ENCODE data around the gene EDA.

The EDA gene

GRCh38 chrX:69988955-69989394 lies 373.1 kb downstream of the EDA start:
- Histone ChIP-seq H4K20me1 (ENCODE audit: insufficient read depth, low read length, poor library complexity, severe bottlenecking) (no peaks in the 10 kb centered on the region), H3K4me2 (ENCODE audit: low read depth, low read length, poor library complexity, severe bottlenecking) (no peak overlapping the region), H3K36me3 (ENCODE audit: insufficient read depth, low read length) (no peaks in the 10 kb centered on the region), H3K79me2 (ENCODE audit: insufficient read depth, low read length) (no peaks in the 10 kb centered on the region), H3F3A (ENCODE audit: low read depth) (no peaks in the 10 kb centered on the region), H3K9me3 (ENCODE audit: insufficient read depth, low read depth, low read length) (no peaks in the 10 kb centered on the region), H3K9me2 (replicated peaks; ENCODE audit: low read depth, low read length) (no peaks in the 10 kb centered on the region), H3K9ac (ENCODE audit: low read depth, low read length, poor library complexity, severe bottlenecking) (no peak overlapping the region), H3K27me3 (ENCODE audit: insufficient read depth, low read length, poor library complexity, severe bottlenecking) (no peaks in the 10 kb centered on the region), H2AFZ (ENCODE audit: low read length) (no peak overlapping the region), H3K4me1 (ENCODE audit: insufficient read depth, low read length, poor library complexity, severe bottlenecking) (no peaks in the 10 kb centered on the region), H3K4me3 (ENCODE audit: low read length, poor library complexity, severe bottlenecking) (no peak overlapping the region)
- TF ChIP-seq CTCF (conservative IDR thresholded peaks at IDR 0.05; ENCODE audit: low read length) (no peak), EZH2phosphoT487 (IDR thresholded peaks at IDR 0.05; ENCODE audit: borderline replicate concordance) (no peak)

GRCh38 chrX:69991685-69992084 lies 375.8 kb downstream of the EDA start:
- no peak overlapping the region for H3K9ac ChIP-seq (ENCODE audit: low read depth, low read length, poor library complexity, severe bottlenecking)
- no peak overlapping the region for H3K4me2 ChIP-seq (ENCODE audit: low read depth, low read length, poor library complexity, severe bottlenecking)
- no peak overlapping the region for H2AFZ ChIP-seq (ENCODE audit: low read length)
- TF ChIP-seq EZH2phosphoT487 (IDR thresholded peaks at IDR 0.05; ENCODE audit: borderline replicate concordance): no peak
- H3F3A ChIP-seq (ENCODE audit: low read depth): no peaks in the 10 kb centered on the region
- no peaks in the 10 kb centered on the region for H3K9me2 ChIP-seq (replicated peaks; ENCODE audit: low read depth, low read length)
- no peaks in the 10 kb centered on the region for H3K4me1 ChIP-seq (ENCODE audit: insufficient read depth, low read length, poor library complexity, severe bottlenecking)
- no peaks in the 10 kb centered on the region for H4K20me1 ChIP-seq (ENCODE audit: insufficient read depth, low read length, poor library complexity, severe bottlenecking)
- no peaks in the 10 kb centered on the region for H3K9me3 ChIP-seq (ENCODE audit: insufficient read depth, low read depth, low read length)
- no peaks in the 10 kb centered on the region for H3K36me3 ChIP-seq (ENCODE audit: insufficient read depth, low read length)
- no peaks in the 10 kb centered on the region for H3K27me3 ChIP-seq (ENCODE audit: insufficient read depth, low read length, poor library complexity, severe bottlenecking)
- no peak overlapping the region for H3K4me3 ChIP-seq (ENCODE audit: low read length, poor library complexity, severe bottlenecking)
- H3K79me2 ChIP-seq (ENCODE audit: insufficient read depth, low read length): no peaks in the 10 kb centered on the region

- no peaks in the 10 kb centered on the region for H3K9me3 ChIP-seq (ENCODE audit: insufficient read depth, low read depth, low read length)
- no peaks in the 10 kb centered on the region for H3K36me3 ChIP-seq (ENCODE audit: insufficient read depth, low read length)
- H3K4me1 ChIP-seq (ENCODE audit: insufficient read depth, low read length, poor library complexity, severe bottlenecking): no peaks in the 10 kb centered on the region
- no peaks in the 10 kb centered on the region for H3K79me2 ChIP-seq (ENCODE audit: insufficient read depth, low read length)
- no peaks in the 10 kb centered on the region for H3F3A ChIP-seq (ENCODE audit: low read depth)
- no peak overlapping the region for H2AFZ ChIP-seq (ENCODE audit: low read length)
- no peaks in the 10 kb centered on the region for H4K20me1 ChIP-seq (ENCODE audit: insufficient read depth, low read length, poor library complexity, severe bottlenecking)
- H3K9me2 ChIP-seq (replicated peaks; ENCODE audit: low read depth, low read length): no peaks in the 10 kb centered on the region
- H3K9ac ChIP-seq (ENCODE audit: low read depth, low read length, poor library complexity, severe bottlenecking): no peak overlapping the region
- H3K4me2 ChIP-seq (ENCODE audit: low read depth, low read length, poor library complexity, severe bottlenecking): no peak overlapping the region
- no peak for TF ChIP-seq CTCF (conservative IDR thresholded peaks at IDR 0.05; ENCODE audit: low read length)
- no peaks in the 10 kb centered on the region for H3K27me3 ChIP-seq (ENCODE audit: insufficient read depth, low read length, poor library complexity, severe bottlenecking)
- H3K4me3 ChIP-seq (ENCODE audit: low read length, poor library complexity, severe bottlenecking): no peak overlapping the region
Measured at GRCh38 chrX:69993494-69993893, 377.6 kb downstream of the EDA start.

GRCh38 chrX:69995362-69996112 lies 379.6 kb downstream of the EDA start:
- H4K20me1 ChIP-seq (ENCODE audit: insufficient read depth, low read length, poor library complexity, severe bottlenecking): no peaks in the 10 kb centered on the region
- no peaks in the 10 kb centered on the region for H3K36me3 ChIP-seq (ENCODE audit: insufficient read depth, low read length)
- no peak for TF ChIP-seq CTCF (conservative IDR thresholded peaks at IDR 0.05; ENCODE audit: low read length)
- no peak for TF ChIP-seq EZH2phosphoT487 (IDR thresholded peaks at IDR 0.05; ENCODE audit: borderline replicate concordance)

More at GRCh38 chrX:69995362-69996112, 379.6 kb downstream of the EDA start:
- Histone ChIP-seq H3K9me3 (ENCODE audit: insufficient read depth, low read depth, low read length) (no peaks in the 10 kb centered on the region), H3K27me3 (ENCODE audit: insufficient read depth, low read length, poor library complexity, severe bottlenecking) (no peaks in the 10 kb centered on the region), H3K4me3 (ENCODE audit: low read length, poor library complexity, severe bottlenecking) (no peak overlapping the region), H3K79me2 (ENCODE audit: insufficient read depth, low read length) (no peaks in the 10 kb centered on the region), H3K9ac (ENCODE audit: low read depth, low read length, poor library complexity, severe bottlenecking) (no peak overlapping the region), H3K4me2 (ENCODE audit: low read depth, low read length, poor library complexity, severe bottlenecking) (no peak overlapping the region), H3F3A (ENCODE audit: low read depth) (no peaks in the 10 kb centered on the region), H2AFZ (ENCODE audit: low read length) (no peak overlapping the region), H3K9me2 (replicated peaks; ENCODE audit: low read depth, low read length) (no peaks in the 10 kb centered on the region), H3K4me1 (ENCODE audit: insufficient read depth, low read length, poor library complexity, severe bottlenecking) (no peaks in the 10 kb centered on the region)

Data from Loucy (cell line).